SK-N-DZ (cell line): ENCODE measurements around the gene CASP12.

Source experiments
- DNase-seq: peaks from one replicate; pipeline ENCODE4 v3.0.0-alpha.2; 2015; ENCODE audit warnings: low spot score

CASP12 gene

DNA sequence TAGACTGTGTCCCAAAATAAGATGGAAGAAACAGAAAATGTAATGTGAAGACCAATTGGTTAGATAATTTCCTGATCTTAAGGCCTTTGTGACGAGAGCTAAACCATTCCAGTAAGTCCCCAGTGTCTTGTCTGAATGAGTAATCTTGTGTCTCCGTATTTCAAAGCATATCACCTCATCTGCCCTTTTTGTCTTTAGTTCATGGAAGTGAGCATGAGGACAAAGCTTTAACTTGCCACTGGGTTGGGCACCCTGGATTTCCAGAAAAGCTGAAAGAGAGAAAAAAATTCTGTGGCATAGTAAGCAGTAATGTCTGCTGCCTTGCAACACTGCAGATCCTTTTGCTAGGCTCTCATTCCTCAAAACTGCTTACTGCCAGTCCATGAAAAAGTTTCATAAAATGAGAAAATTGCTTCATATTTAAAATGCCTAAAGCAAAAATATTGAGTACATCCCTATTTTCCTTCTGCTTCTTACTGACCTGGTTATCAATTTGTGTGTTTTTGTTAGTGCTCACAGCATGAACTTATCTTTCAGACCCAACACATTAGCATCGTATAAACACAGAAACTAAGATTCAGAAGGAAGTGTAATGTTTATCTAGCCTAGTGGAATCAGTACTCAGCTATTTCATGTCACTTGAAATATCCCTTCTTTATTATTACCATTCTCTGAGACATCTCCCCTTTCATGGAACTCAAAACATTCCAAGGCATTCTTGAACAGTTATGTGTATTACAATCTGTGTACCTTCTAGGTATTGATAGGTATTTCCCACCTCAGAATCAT lies 5.3 kb downstream of the CASP12 start:
- DNase-seq: no peak

DNA sequence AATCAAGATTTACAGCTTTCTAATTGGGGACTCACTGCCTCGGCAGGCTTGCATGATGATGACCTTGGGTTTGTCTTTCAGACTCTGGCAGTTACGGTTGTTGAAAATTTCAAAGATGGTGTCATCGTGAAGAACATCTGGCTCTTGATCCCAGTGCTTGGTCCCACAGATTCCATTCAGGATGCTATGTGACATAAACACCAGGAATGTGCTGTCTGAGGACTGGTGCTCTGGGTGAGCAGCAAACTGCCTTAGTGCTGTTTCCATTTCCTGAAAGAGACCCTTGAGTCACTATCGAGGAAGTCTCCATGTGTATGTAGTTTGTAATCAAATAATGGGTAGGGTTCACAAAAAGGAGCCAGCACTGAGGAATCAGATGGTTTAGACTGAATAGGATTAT lies 7.1 kb downstream of the CASP12 start:
- no peak for DNase-seq

DNA sequence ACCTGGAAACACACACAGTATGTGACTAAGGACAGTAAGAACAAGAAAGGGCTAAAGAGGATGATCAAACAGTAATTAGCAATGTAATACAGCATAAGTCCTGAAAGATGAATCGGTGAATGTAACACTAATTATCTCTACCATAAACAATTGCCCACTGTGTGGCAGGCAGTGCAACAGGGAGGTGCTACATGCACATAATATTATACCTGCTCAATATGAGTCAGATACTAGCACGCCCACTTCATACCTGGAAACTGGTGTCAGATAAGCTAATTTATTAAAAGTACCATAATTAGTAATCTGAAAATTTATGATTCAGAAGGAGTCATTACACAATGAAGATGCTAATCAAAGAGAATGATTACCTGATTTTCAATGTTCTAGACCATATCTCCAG lies 14.9 kb downstream of the CASP12 start:
- DNase-seq: no peak

DNA sequence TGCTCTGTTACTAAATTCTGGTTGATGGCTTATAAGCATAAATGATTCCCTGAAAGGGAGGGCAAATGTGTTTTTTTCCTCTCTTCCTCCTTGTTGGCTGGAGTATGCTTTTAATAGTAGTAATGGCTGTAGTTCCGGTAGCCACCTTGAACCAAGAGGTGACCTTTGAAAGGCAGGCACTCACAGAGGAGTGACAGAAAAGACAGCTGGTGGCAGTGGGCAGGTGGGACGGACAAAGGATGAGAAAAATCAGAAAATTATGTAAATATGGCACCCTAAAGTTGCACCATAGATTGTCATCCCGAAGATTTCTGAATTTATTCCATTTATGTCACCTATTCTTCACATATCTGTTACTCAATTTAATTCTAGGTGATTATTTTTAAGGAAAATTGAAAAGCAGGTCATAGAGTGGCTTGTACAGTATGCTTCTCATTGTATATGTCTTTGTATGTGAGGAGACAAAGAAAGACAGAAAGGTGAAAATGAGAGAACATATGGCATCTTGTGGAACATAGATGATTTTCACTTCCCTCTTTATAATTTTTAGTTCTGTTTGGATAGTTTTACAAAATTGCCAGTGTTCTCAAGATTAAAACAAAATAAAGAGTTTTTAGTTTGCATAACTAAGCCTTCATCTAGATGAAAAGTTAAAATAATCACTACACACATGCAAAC lies 17.0 kb downstream of the CASP12 start:
- no peak for DNase-seq

- no peak for DNase-seq
Measured at GRCh38 chr11:104879514-104880190, 18.6 kb downstream of the CASP12 start.

- peak; percentile 94 for DNase-seq
Measured at GRCh38 chr11:104876861-104877431, 21.3 kb downstream of the CASP12 start.

DNA sequence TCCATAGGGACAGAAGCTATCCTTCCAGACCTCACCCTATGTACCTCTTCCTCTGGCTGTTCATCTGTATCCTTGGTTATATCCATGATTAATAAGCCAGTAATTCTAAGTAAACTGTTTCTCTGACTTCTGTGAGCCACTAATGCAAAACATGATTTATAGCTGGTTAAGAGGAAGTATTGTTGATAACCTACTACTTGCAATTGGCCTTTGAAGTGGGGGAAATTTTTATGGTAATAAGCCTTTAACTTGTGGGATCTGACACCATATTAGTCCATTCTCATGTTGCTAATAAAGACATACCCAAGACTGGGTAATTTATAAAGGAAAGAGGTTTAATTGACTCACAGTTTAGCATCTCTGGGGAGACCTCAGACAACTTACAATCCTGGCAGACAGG lies 21.9 kb downstream of the CASP12 start:
- no peak for DNase-seq

GRCh38 chr11:104873252-104873651 lies 25.0 kb downstream of the CASP12 start:
- no peak for DNase-seq

DNA sequence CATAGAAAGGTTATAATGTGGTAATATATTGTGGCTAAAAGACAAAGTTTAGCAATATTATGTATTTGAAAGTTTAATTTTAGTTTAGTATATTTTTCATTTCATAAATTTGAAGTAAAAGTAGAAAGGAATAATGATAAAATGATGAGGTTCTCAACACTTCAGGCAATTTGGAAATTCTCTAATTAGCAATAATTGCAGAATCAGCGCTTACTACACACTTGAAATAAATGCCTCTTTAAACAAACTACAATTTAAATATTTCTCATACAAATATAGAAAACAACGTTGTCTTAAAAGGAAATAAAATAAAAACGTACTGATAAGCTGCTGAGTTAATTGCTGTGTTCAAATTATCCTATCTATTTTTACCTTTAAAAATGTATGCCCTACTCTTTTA lies 25.9 kb downstream of the CASP12 start:
- DNase-seq: no peak

- DNase-seq: no peak
Measured at GRCh38 chr11:104870910-104871309, 27.4 kb downstream of the CASP12 start.

DNA sequence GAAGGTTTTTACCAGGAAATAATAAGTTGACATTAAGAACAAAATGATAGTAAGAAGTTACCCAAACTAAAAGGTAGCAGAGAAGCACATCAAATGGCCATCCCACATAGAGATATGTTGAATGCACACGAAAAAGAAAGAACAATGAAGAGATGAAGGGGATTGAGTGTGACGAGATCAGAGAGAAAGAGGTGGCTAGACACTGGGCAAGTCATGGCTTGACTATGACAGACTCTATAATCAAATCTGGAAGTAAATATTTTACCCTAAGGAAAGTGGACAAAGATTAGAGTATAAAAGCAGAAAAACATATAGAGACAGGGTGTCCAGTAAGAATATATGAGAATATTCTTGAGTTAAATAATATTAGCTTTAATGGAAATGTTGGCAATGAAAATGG lies 31.4 kb downstream of the CASP12 start:
- DNase-seq: no peak

GRCh38 chr11:104858882-104859775 lies 39.1 kb downstream of the CASP12 start:
- no peak for DNase-seq

DNA sequence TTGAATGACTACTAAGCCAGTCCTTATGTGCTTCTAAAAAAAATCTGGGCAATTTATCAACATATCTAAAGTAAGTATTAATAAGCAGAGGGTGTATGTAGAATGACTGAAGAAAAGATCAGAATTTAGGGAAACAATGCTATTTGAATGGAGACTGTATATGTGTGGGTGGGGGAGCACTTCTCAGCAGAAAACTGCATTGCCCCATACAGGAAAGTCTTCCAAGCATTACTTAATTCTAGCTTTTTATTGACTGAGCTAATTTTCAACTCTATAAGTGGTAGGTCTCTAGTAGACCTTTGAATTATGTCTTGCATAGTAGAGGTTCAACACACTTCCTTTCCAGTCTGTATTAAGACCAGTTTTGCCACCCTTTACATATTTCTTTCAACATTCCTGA lies 41.7 kb downstream of the CASP12 start:
- no peak for DNase-seq

DNA sequence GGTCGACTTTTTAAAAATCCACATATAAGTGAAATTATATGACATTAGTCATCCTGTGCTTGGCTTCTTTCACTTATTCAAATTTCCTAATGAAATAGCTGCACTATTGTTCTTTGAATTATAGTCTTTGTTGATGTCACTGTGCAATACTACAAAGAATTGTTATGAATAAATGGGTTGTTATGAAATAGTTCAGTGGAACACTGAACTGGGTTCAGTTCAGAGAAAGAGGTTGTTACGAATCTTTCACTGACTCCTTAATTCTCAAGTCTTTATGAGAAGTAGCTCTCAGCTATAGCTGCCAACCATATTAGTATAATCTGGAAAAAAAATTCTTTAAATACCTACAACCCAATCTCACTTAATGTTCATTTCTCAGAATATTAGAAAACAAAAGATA lies 42.3 kb downstream of the CASP12 start:
- DNase-seq: no peak

DNA sequence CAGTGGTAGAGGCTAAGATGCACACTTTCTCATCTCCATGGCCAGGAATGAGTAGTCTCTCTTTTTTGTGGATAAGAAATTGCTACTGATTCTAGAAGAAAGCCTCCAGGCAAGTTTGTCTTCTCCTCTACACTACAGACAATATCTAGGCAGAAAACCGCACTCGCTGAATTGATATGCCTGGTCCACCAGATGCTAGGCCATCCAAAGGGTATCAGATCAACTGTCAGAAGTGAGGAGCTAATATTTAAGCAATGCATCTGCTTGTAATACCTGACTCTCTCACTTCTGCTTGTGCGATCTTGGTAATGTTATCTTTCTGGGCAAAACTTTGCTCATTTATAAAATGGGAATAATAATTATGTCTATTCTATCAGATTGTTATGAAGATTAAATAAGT lies 45.0 kb downstream of the CASP12 start:
- DNase-seq: peak; percentile 31

DNA sequence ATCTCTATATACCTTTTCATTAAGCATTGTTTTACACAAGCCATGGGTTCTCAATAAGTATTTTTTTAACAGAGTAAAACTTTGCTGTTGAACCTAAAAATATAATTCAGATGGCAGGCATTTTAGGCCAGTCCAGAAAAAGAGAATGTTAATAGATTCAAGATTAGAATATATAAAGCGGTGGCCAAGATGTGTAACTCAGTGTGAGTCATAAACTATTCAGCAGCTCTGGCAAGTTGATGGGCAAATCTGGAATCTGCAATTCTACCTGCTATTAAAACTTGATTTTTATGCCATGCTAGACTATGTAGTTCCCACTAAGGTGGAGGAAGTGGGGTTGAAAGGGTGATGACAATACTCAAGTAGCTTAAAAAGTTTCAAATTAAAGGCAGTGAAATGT lies 45.4 kb downstream of the CASP12 start:
- DNase-seq: no peak

- no peak for DNase-seq
Measured at GRCh38 chr11:104846216-104846615, 52.0 kb downstream of the CASP12 start.

GRCh38 chr11:104844451-104844850 lies 53.8 kb downstream of the CASP12 start:
- DNase-seq: no peak

- no peak for DNase-seq
Measured at GRCh38 chr11:104843150-104843836, 55.0 kb downstream of the CASP12 start.

- no peak for DNase-seq
Measured at GRCh38 chr11:104841973-104842525, 56.2 kb downstream of the CASP12 start.
